Calu3 (cell line): Measurements from ENCODE around the gene SLMAP. TPM values are rescaled to one million over a fixed set of nuclear protein-coding genes. Genes with fewer than 3 reads are reported as not detected.

ENCODE experiments used
- BruUV-seq: library from RNA; stranded (reverse); fragments of 400-500 nt; replicated peaks from 2 replicates; lab custom pipeline; 2021; lab: Mats Ljungman, UMichigan
- CTCF ChIA-PET: fragments of 300-600 bp; sonication (Branson Sonifier 250); formaldehyde crosslinking; loops from one replicate; lab custom pipeline; 2022; ENCODE audit warnings: antibody characterized with exemption; lab: Charles Lee
- DNase-seq: peaks from one replicate; pipeline ENCODE4 v3.0.0; 2022
- H3K27ac Mint-ChIP-seq: one replicate; pipeline ENCODE4 v1.8.0; 2022; ENCODE audit warnings: mixed read lengths; ENCODE audit not compliant: unreplicated experiment
- H3K27me3 Mint-ChIP-seq: one replicate; pipeline ENCODE4 v1.8.0; 2022; ENCODE audit warnings: mixed read lengths; ENCODE audit not compliant: unreplicated experiment
- H3K36me3 Mint-ChIP-seq: one replicate; pipeline ENCODE4 v1.8.0; 2022; ENCODE audit warnings: mild to moderate bottlenecking, moderate library complexity, mixed read lengths; ENCODE audit not compliant: insufficient read depth, unreplicated experiment
- H3K4me1 Mint-ChIP-seq: one replicate; pipeline ENCODE4 v1.8.0; 2022; ENCODE audit warnings: mild to moderate bottlenecking, low read depth, mixed read lengths; ENCODE audit not compliant: unreplicated experiment
- H3K4me3 Mint-ChIP-seq: one replicate; pipeline ENCODE4 v1.8.0; 2022; ENCODE audit warnings: mild to moderate bottlenecking, low read depth, moderate library complexity, mixed read lengths; ENCODE audit not compliant: unreplicated experiment
- H3K9me3 Mint-ChIP-seq: one replicate; pipeline ENCODE4 v1.8.0; 2022; ENCODE audit warnings: low read depth, mixed read lengths; ENCODE audit not compliant: unreplicated experiment
- intact Hi-C: fragments of 100-400 bp; cut with micrococcal nuclease; formaldehyde crosslinking; loops from one replicate; pipeline ENCODE4 v1.10.0; 2022; ENCODE audit not compliant: unreplicated experiment
- total RNA-seq: library from RNA; stranded (reverse); gene quantifications from 2 replicates; pipeline ENCODE4 v1.2.3, GENCODE V29; 2022
- TF ChIP-seq, protein P1 (sequence below): fragments of 200-600 bp; IDR thresholded peaks from one replicate; pipeline ENCODE4 v1.8.0; 2022; ENCODE audit warnings: antibody characterized with exemption; ENCODE audit not compliant: unreplicated experiment

Gene SLMAP
- total RNA-seq, 1 experiment from 2014 or later = 114 TPM

DNA sequence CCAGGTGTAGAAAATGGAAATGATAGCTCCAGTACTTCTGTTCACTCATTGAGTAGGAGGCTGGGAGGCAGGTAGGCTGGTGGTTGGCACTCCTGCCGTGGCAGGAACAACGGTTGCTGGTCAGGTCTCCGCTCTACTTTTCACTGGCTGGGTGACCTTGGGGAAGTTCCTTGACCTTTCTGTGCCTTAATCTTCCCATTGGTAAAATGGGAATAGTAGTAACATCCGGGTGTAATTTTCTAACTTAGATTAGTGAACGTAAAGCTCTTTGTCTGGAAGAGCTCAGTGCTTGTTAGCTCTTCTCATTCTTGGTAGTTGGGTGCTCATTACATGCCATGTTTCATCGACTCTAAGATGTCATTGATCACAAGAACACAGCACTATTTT is 206.3 kb downstream of the SLMAP start:
- H3K4me1 Mint-ChIP-seq = peaks cover 30% of the 10 kb centered on the region
- TF ChIP-seq, protein P1, sequence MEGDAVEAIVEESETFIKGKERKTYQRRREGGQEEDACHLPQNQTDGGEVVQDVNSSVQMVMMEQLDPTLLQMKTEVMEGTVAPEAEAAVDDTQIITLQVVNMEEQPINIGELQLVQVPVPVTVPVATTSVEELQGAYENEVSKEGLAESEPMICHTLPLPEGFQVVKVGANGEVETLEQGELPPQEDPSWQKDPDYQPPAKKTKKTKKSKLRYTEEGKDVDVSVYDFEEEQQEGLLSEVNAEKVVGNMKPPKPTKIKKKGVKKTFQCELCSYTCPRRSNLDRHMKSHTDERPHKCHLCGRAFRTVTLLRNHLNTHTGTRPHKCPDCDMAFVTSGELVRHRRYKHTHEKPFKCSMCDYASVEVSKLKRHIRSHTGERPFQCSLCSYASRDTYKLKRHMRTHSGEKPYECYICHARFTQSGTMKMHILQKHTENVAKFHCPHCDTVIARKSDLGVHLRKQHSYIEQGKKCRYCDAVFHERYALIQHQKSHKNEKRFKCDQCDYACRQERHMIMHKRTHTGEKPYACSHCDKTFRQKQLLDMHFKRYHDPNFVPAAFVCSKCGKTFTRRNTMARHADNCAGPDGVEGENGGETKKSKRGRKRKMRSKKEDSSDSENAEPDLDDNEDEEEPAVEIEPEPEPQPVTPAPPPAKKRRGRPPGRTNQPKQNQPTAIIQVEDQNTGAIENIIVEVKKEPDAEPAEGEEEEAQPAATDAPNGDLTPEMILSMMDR = no peak
- CTCF ChIA-PET = interaction anchor here (0.8 to 1.3 kb wide), 5 partner anchors 9 to 215 kb away, joined by 3 to 7 read pairs (median 4); no protein-coding TSS in a partner anchor
- peaks cover 5% of the 10 kb centered on the region for H3K36me3 Mint-ChIP-seq
- no peak overlapping the region for H3K4me3 Mint-ChIP-seq
- no peaks in the 10 kb centered on the region for H3K9me3 Mint-ChIP-seq
- H3K27ac Mint-ChIP-seq = no peak overlapping the region
- intact Hi-C loops = loop anchor here (5.0 kb wide), 3 partner anchors 45 to 210 kb away; partner anchors contain the start of gene FLNB
- H3K27me3 Mint-ChIP-seq = no peaks in the 10 kb centered on the region
- no peak for DNase-seq
- no TSS peak for BruUV-seq

DNA sequence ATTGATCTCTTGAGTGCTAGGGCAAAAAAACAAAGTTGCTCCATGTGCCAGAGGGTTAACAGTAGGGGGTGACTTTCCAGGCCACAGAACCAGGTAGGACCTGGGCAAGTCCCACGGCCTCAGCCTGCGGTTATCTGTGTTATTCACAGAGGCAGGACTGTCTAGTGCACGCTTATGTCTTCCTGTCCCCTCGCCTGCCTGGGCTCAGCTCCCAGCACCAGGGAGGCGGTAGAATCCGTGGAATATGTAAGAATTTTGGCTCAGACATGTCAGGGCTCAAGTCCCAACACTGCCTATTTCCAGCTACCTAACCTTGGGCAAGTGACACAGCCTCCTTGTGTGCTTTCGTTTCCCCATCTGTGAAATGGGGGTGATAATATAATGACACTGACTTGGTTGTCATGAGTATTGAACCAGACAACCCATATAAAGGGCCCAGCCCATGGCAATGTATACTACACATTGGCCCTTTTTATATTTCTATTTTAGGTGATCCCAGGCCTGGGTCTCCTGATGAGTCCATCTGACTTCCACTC is 207.8 kb downstream of the SLMAP start:
- Mint-ChIP-seq H3K27ac (no peak overlapping the region), H3K9me3 (no peaks in the 10 kb centered on the region), H3K36me3 (peaks cover 5% of the 10 kb centered on the region), H3K27me3 (no peaks in the 10 kb centered on the region), H3K4me1 (peaks cover 30% of the 10 kb centered on the region), H3K4me3 (no peak overlapping the region)
- DNase-seq = no peak
- no TSS peak for BruUV-seq
- CTCF ChIA-PET = no interaction called here
- TF ChIP-seq, protein P1 = no peak
- intact Hi-C loops = loop anchor here (5.0 kb wide), 3 partner anchors 43 to 208 kb away; partner anchors contain the start of gene FLNB

- no peak for DNase-seq
- Mint-ChIP-seq H3K36me3 (peaks cover 3% of the 10 kb centered on the region), H3K27me3 (no peaks in the 10 kb centered on the region), H3K4me1 (peaks cover 25% of the 10 kb centered on the region), H3K9me3 (no peaks in the 10 kb centered on the region), H3K4me3 (no peak overlapping the region), H3K27ac (no peak overlapping the region)
- CTCF ChIA-PET = no interaction called here
- intact Hi-C loops = no loop called here
- BruUV-seq = no TSS peak
- TF ChIP-seq, protein P1 = no peak
These were observed 210.7 kb downstream of the SLMAP start for GRCh38 chr3:57966829-57967228.

- intact Hi-C loops = no loop called here
- CTCF ChIA-PET = no interaction called here
These were observed 211.5 kb downstream of the SLMAP start for GRCh38 chr3:57967590-57967989.

More at GRCh38 chr3:57967590-57967989, 211.5 kb downstream of the SLMAP start:
- H3K9me3 Mint-ChIP-seq = no peaks in the 10 kb centered on the region
- no peaks in the 10 kb centered on the region for H3K27me3 Mint-ChIP-seq
- H3K4me3 Mint-ChIP-seq = no peak overlapping the region
- H3K4me1 Mint-ChIP-seq = peaks cover 25% of the 10 kb centered on the region
- BruUV-seq = no TSS peak
- H3K27ac Mint-ChIP-seq = no peak overlapping the region
- TF ChIP-seq, protein P1 = no peak
- DNase-seq = no peak
- H3K36me3 Mint-ChIP-seq = peaks cover 10% of the 10 kb centered on the region
